Astrocyte of the spinal cord (primary cell): Measurements from ENCODE around the gene BRIP1.

Source experiments
- DNase-seq: peaks from one replicate; pipeline ENCODE4 v3.0.0; 2011; ENCODE audit warnings: low read depth, low spot score
- H3K4me3 ChIP-seq: 2 replicates; pipeline ENCODE4 v1.5.1; 2011; ENCODE audit warnings: low read depth, mild to moderate bottlenecking, low read length, moderate library complexity
- in situ Hi-C: cut with HindIII; loops from 2 replicates; pipeline ENCODE4 v1.10.0; 2017; ENCODE audit warnings: low sequenced_read_pairs
- TF ChIP-seq, protein P1 (sequence below): IDR thresholded peaks from 2 replicates; pipeline ENCODE4 v1.5.1; 2012; ENCODE audit warnings: low read depth, mild to moderate bottlenecking, low read length, inconsistent platforms

BRIP1 gene

DNA sequence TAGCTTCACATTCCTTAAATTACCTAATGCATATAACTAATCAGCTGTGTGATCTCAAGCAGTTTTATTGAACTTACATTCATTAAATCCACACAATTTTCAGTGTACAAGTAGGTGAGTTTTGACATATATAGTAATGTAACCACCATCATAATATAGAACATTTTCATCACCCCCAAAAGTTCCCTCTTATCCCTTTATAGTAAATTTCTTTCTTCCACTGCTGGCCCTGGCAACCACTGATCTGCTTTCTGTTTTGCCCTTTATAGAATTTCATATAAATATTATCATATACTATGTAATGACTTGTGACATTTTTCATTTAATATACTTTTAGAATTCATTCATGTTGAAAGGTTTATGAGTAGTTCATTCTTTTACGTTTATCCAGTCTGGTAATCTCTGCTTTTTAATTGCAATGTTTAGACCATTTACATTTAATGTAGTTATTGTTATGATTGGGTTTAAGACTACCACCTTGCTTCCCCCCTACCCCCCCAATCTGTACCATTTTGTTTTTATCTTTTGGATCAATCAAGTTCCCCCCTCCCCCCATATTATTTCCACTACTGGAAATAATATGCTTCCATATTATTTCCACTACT, 147.0 kb downstream of the BRIP1 start:
- in situ Hi-C loops: no loop called here
- TF ChIP-seq, protein P1, sequence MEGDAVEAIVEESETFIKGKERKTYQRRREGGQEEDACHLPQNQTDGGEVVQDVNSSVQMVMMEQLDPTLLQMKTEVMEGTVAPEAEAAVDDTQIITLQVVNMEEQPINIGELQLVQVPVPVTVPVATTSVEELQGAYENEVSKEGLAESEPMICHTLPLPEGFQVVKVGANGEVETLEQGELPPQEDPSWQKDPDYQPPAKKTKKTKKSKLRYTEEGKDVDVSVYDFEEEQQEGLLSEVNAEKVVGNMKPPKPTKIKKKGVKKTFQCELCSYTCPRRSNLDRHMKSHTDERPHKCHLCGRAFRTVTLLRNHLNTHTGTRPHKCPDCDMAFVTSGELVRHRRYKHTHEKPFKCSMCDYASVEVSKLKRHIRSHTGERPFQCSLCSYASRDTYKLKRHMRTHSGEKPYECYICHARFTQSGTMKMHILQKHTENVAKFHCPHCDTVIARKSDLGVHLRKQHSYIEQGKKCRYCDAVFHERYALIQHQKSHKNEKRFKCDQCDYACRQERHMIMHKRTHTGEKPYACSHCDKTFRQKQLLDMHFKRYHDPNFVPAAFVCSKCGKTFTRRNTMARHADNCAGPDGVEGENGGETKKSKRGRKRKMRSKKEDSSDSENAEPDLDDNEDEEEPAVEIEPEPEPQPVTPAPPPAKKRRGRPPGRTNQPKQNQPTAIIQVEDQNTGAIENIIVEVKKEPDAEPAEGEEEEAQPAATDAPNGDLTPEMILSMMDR: no peak

DNA sequence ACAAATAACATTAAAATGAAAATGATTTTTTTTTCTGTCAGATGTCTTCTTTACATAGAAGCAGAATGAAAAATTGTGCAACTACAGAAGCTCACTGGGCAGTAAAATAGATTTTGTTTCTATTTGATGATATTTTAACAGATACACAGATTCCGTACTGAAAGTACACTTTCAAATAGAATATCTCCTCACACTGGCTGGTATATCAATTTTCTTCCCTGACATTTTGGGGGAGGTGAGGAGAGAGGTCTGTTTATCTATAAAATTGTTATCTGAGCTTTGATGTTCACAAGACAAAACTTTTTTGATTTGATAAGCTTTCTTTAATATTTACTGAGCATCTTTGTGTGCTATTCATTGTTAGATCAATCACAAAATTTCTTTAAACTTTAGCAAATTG, 148.0 kb downstream of the BRIP1 start:
- H3K4me3 ChIP-seq: no peak overlapping the region
- in situ Hi-C loops: no loop called here
- TF ChIP-seq, protein P1: no peak

More for the DNA sequence above, 147.0 kb downstream of the BRIP1 start:
- no peak overlapping the region for H3K4me3 ChIP-seq
- DNase-seq: no peak

DNA sequence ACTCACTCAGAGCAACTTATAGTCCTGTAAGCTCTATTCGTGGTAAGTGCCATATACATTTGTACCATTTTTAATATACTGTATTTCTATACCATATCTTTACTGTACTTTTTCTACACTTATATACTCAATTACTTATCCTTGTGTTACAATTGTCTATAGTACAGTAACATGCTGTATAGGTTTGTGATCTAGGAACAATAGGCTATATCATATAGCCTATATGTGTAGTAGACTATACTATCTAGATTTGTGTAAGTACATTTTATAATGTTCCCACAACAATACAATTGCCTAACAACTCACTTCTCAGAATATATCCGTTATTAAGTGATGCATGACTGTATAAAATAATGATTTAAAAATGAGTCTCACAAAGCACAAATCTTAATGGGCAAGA, 149.0 kb downstream of the BRIP1 start:
- TF ChIP-seq, protein P1: no peak
- in situ Hi-C loops: no loop called here
- no peak for DNase-seq

More for the DNA sequence above, 148.0 kb downstream of the BRIP1 start:
- no peak for DNase-seq

DNA sequence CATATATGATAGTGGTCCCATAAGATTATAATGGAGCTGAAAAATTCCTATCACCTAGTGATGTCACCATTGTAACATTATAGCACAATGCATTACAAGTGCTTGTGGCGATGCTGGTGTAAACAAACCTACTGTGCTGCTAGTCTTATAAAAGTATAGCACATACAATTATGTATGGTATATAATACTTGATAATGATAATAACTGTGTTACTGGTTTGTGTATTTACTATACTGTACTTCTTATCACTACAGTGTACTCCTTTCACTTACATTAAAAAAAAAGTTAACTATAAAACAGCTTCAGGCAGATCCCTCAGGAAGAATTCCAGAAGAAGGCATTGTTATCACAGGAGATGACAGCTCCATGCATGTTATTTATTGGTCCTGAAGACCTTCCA, 150.3 kb downstream of the BRIP1 start:
- H3K4me3 ChIP-seq: no peak overlapping the region
- in situ Hi-C loops: no loop called here
- TF ChIP-seq, protein P1: no peak
- no peak for DNase-seq

More for the DNA sequence above, 149.0 kb downstream of the BRIP1 start:
- no peak overlapping the region for H3K4me3 ChIP-seq

DNA sequence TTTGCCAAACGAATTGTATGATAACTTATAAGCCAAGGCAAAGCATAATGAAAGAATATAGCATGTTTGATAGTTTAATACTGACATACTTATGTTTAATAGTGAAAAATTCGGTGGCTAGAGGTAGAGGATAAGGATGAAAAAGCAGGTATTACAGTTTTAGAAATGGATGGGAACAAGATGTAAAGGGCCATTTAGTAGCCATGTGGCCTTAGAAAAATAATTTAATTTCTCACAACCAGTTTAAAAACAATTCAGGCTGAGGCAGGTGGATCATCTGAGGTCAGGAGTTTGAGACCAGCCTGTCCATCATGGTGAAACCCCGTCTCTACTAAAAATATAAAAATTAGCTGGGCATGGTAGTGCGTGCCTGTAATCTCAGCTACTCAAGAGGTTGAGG, 152.8 kb downstream of the BRIP1 start:
- no peak overlapping the region for H3K4me3 ChIP-seq
- TF ChIP-seq, protein P1: no peak
- in situ Hi-C loops: no loop called here
- no peak for DNase-seq

DNA sequence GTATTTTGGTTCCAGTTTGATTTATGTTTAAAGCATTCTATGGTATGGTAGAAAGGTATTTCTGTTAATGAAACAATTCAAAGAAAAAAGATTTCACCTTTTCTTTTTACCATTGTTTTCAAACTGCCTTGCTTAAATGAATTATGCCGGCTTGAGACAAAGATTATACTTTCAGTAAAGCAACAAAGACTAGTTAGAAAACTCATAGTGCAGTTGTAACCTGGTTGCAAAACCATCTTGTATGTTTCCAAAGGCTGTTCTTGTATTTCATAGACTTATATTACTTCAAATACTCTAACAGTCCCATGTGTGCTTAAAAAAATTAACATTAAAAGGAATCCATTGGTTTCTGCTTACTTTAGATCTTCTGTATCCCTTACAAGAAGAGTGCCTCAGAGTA, 153.8 kb downstream of the BRIP1 start:
- TF ChIP-seq, protein P1: no peak
- DNase-seq: no peak
- in situ Hi-C loops: no loop called here
- no peak overlapping the region for H3K4me3 ChIP-seq
